ENCODE measurements around the gene MARK4.

- TF ChIP-seq CTCF (IDR thresholded peaks at IDR 0.05) (no peak), EP300 (IDR thresholded peaks at IDR 0.05) (no peak), POLR2AphosphoS5 (IDR thresholded peaks at IDR 0.05) (no peak), POLR2A (IDR thresholded peaks at IDR 0.05) (no peak)
Observed at GRCh38 chr19:45224645-45225044, 26.4 kb upstream of the MARK4 start.

Measured in gastroesophageal sphincter (tissue), 3 donors.